Measurements from ENCODE around the gene ZBTB7C.

ZBTB7C gene

GRCh38 chr18:48161191-48161910 is 247.8 kb downstream of the ZBTB7C start:
- no peak for DNase-seq (ENCODE audit: low read depth, low spot score)
- peak overlapping the region; percentile 77 for H3K27ac ChIP-seq

GRCh38 chr18:48160622-48161021 is 248.6 kb downstream of the ZBTB7C start:
- peak overlapping the region; percentile 77 for H3K27ac ChIP-seq
- DNase-seq (ENCODE audit: low read depth, low spot score), result no peak

GRCh38 chr18:48159816-48160215 is 249.4 kb downstream of the ZBTB7C start:
- H3K27ac ChIP-seq, result no peak overlapping the region
- DNase-seq (ENCODE audit: low read depth, low spot score), result no peak

- H3K27ac ChIP-seq, result no peak overlapping the region
- no peak for DNase-seq (ENCODE audit: low read depth, low spot score)
Measured at GRCh38 chr18:48158721-48159120, 250.5 kb downstream of the ZBTB7C start.

GRCh38 chr18:48157956-48158355 is 251.2 kb downstream of the ZBTB7C start:
- DNase-seq (ENCODE audit: low read depth, low spot score), result no peak
- H3K27ac ChIP-seq, result no peak overlapping the region

GRCh38 chr18:48155856-48156255 is 253.3 kb downstream of the ZBTB7C start:
- no peak for DNase-seq (ENCODE audit: low read depth, low spot score)
- no peak overlapping the region for H3K27ac ChIP-seq

- no peak for DNase-seq (ENCODE audit: low read depth, low spot score)
- H3K27ac ChIP-seq, result no peak overlapping the region
Measured at GRCh38 chr18:48154828-48155227, 254.4 kb downstream of the ZBTB7C start.

- DNase-seq (ENCODE audit: low read depth, low spot score), result no peak
- H3K27ac ChIP-seq, result no peak overlapping the region
Measured at GRCh38 chr18:48153613-48154481, 255.3 kb downstream of the ZBTB7C start.

- no peak for DNase-seq (ENCODE audit: low read depth, low spot score)
- H3K27ac ChIP-seq, result peak overlapping the region; percentile 19
Measured at GRCh38 chr18:48152549-48152948, 256.6 kb downstream of the ZBTB7C start.

GRCh38 chr18:48151421-48152065 is 257.6 kb downstream of the ZBTB7C start:
- no peak overlapping the region for H3K27ac ChIP-seq
- DNase-seq (ENCODE audit: low read depth, low spot score), result no peak

- no peak for DNase-seq (ENCODE audit: low read depth, low spot score)
- H3K27ac ChIP-seq, result no peak overlapping the region
Measured at GRCh38 chr18:48149020-48149685, 260.0 kb downstream of the ZBTB7C start.

GRCh38 chr18:48142994-48143393 is 266.2 kb downstream of the ZBTB7C start:
- H3K27ac ChIP-seq, result no peak overlapping the region
- DNase-seq (ENCODE audit: low read depth, low spot score), result no peak

- no peak for DNase-seq (ENCODE audit: low read depth, low spot score)
- H3K27ac ChIP-seq, result no peak overlapping the region
Measured at GRCh38 chr18:48142353-48142752, 266.8 kb downstream of the ZBTB7C start.

GRCh38 chr18:48140731-48141130 is 268.5 kb downstream of the ZBTB7C start:
- H3K27ac ChIP-seq, result no peak overlapping the region
- DNase-seq (ENCODE audit: low read depth, low spot score), result no peak

- H3K27ac ChIP-seq, result no peak overlapping the region
- no peak for DNase-seq (ENCODE audit: low read depth, low spot score)
Measured at GRCh38 chr18:48139431-48140347, 269.5 kb downstream of the ZBTB7C start.

- no peak overlapping the region for H3K27ac ChIP-seq
Measured at GRCh38 chr18:48138660-48139430, 270.3 kb downstream of the ZBTB7C start.

GRCh38 chr18:48138210-48138609 is 271.0 kb downstream of the ZBTB7C start:
- no peak for DNase-seq (ENCODE audit: low read depth, low spot score)
- H3K27ac ChIP-seq, result no peak overlapping the region

More at GRCh38 chr18:48138660-48139430, 270.3 kb downstream of the ZBTB7C start:
- no peak for DNase-seq (ENCODE audit: low read depth, low spot score)

- no peak for DNase-seq (ENCODE audit: low read depth, low spot score)
Measured at GRCh38 chr18:48137374-48138081, 271.7 kb downstream of the ZBTB7C start.

More at GRCh38 chr18:48137374-48138081, 271.7 kb downstream of the ZBTB7C start:
- no peak overlapping the region for H3K27ac ChIP-seq
